HEK293 (cell line): ENCODE results near the gene CCDC102B.

Experiments
- AEBP2 ChIP-seq: fragments of 450-650 bp; formaldehyde crosslinking; IDR thresholded peaks from 2 replicates; pipeline ENCODE4 v1.5.1; 2016; ENCODE audit warnings: missing biosample characterization, missing genetic modification characterization, borderline replicate concordance
- CTCF ChIP-seq: fragments of 450-650 bp; formaldehyde crosslinking; IDR thresholded peaks from 2 replicates; pipeline ENCODE4 v1.5.1; 2016; ENCODE audit warnings: missing biosample characterization, missing genetic modification characterization
- KLF7 ChIP-seq: fragments of 450-650 bp; formaldehyde crosslinking; IDR thresholded peaks from 2 replicates; pipeline ENCODE4 v1.5.1; 2016; ENCODE audit warnings: missing biosample characterization, missing genetic modification characterization, borderline replicate concordance
- PRDM1 ChIP-seq: fragments of 450-650 bp; formaldehyde crosslinking; IDR thresholded peaks from 2 replicates; pipeline ENCODE4; 2016; ENCODE audit warnings: missing biosample characterization, missing genetic modification characterization
- SP3 ChIP-seq: fragments of 450-650 bp; formaldehyde crosslinking; IDR thresholded peaks from 2 replicates; pipeline ENCODE4 v1.5.1; 2016; ENCODE audit warnings: missing biosample characterization, missing genetic modification characterization
- ZBTB48 ChIP-seq: fragments of 450-650 bp; formaldehyde crosslinking; IDR thresholded peaks from 2 replicates; pipeline ENCODE4 v1.5.1; 2016; ENCODE audit warnings: missing biosample characterization, missing genetic modification characterization
- ZNF473 ChIP-seq: fragments of 450-650 bp; formaldehyde crosslinking; IDR thresholded peaks from 2 replicates; pipeline ENCODE4 v1.5.1; 2017; ENCODE audit warnings: missing biosample characterization, missing genetic modification characterization
- ZNF785 ChIP-seq: fragments of 450-650 bp; formaldehyde crosslinking; IDR thresholded peaks from 2 replicates; pipeline ENCODE4 v1.5.1; 2016; ENCODE audit warnings: missing biosample characterization, missing genetic modification characterization

GRCh38 chr18:68757126-68757525, 40.8 kb upstream of the CCDC102B start:
- TF ChIP-seq AEBP2: no peak
- TF ChIP-seq KLF7 (tag by site-specific recombination): no peak
- TF ChIP-seq ZNF473 (tag by site-specific recombination): no peak
- no peak for TF ChIP-seq ZNF785 (tag by site-specific recombination)
- no peak for TF ChIP-seq ZBTB48 (tag by site-specific recombination)
- no peak for TF ChIP-seq CTCF
- TF ChIP-seq PRDM1: no peak
- no peak for TF ChIP-seq SP3 (tag by site-specific recombination)
